ENCODE data around the gene EFCAB6. TPM values are rescaled to one million over a fixed set of nuclear protein-coding genes. Genes with fewer than 3 reads are reported as not detected.

Gene EFCAB6
- total and polyA plus RNA-seq, 4 donors = 1.7 to 15.4 (median 7.6) TPM

DNA sequence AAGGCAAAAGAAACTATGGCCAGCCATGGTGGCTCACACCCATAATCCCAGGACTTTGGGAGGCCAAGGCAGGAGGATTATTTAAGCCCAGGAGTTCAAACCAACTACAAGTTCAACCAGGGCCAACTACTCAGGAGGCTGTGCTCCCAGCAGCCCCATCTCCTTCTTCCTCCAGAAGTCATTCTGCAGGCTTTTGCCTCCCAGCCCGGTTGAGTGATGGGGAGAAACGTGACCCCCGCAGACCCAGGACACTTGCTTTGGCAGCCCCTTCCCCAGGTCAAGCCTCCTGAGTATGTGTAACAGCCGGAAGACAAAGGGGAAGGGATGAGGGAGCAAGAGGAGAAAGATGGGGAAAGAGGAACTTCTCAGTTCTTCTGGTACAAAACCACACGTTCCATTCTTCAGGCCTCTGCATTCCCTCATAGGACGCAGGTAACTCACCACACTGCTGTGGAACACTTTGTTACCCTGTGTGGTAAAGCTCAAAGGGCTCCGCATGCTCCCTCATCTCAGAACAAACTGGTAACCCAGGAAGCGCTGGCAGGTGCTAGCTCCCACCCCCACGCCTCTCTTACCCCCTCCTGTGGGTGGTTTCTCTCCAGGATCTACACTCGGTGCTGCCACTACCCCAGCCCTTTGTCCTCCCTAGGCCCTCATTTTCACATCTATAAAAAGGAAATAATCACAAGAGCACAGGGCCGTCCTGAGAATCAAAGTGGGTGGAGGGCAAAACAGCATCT, 46.2 kb upstream of the EFCAB6 start:
- peaks cover 0 to 4% (median 0%) of the 10 kb centered on the region in 5 donors for H3K4me1 ChIP-seq (ENCODE audit: control insufficient read depth in 5 of 5, insufficient read depth in 5 of 5, low read length in 5 of 5)
- peaks cover 0 to 15% (median 4%) of the 10 kb centered on the region in 4 donors for H3K9me3 ChIP-seq (ENCODE audit: control insufficient read depth in 4 of 4, insufficient read depth in 3 of 4, low read length in 3 of 4)
- no peak for ATAC-seq (ENCODE audit: insufficient read depth, low FRiP score)
- DNase-seq = no peak
- H3K4me3 ChIP-seq = no peak overlapping the region
- no peak overlapping the region for H3K27ac ChIP-seq (ENCODE audit: low read depth in 1 of 2, low read length in 1 of 2)
- TF ChIP-seq, protein P1, sequence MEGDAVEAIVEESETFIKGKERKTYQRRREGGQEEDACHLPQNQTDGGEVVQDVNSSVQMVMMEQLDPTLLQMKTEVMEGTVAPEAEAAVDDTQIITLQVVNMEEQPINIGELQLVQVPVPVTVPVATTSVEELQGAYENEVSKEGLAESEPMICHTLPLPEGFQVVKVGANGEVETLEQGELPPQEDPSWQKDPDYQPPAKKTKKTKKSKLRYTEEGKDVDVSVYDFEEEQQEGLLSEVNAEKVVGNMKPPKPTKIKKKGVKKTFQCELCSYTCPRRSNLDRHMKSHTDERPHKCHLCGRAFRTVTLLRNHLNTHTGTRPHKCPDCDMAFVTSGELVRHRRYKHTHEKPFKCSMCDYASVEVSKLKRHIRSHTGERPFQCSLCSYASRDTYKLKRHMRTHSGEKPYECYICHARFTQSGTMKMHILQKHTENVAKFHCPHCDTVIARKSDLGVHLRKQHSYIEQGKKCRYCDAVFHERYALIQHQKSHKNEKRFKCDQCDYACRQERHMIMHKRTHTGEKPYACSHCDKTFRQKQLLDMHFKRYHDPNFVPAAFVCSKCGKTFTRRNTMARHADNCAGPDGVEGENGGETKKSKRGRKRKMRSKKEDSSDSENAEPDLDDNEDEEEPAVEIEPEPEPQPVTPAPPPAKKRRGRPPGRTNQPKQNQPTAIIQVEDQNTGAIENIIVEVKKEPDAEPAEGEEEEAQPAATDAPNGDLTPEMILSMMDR (IDR thresholded peaks at IDR 0.05; ENCODE audit: control extremely low read depth, extremely low read depth) = no peak
- H3K9ac ChIP-seq (ENCODE audit: insufficient read depth in 1 of 2, low read length in 2 of 2) = no peak overlapping the region
- no peaks in the 10 kb centered on the region for H3K36me3 ChIP-seq (ENCODE audit: control insufficient read depth in 4 of 4, insufficient read depth in 4 of 4, low read length in 4 of 4)
- peaks cover 0 to 14% (median 10%) of the 10 kb centered on the region in 3 donors for H3K27me3 ChIP-seq (ENCODE audit: control insufficient read depth in 3 of 3, insufficient read depth in 3 of 3, low read length in 2 of 3)
- WGBS, 2 donors = 54 to 58% methylated on average over 11 of the region's 11 CpGs

DNA sequence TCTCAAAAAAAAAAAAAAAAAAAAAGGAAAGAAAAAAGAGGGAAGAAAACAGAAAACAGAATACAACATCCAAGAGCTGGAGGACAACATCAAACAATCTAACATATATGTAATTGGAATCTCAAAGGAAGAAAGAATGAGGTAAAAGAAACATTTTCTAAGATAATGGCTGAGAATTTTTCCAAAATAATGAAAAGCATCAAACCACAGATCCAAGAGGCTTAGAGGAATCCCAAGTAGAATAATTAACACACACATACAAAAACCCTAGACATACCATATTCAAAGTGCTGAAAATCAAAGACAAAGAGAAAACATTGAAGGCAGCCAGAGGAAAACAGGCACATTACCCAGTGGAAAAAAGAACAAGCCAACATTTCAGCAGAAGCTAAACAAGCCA, 45.3 kb upstream of the EFCAB6 start:
- H3K4me1 ChIP-seq (ENCODE audit: control insufficient read depth in 5 of 5, insufficient read depth in 5 of 5, low read length in 5 of 5) = peaks cover 0 to 3% (median 0%) of the 10 kb centered on the region in 5 donors
- H3K4me3 ChIP-seq = no peak overlapping the region
- TF ChIP-seq, protein P1 (IDR thresholded peaks at IDR 0.05; ENCODE audit: control extremely low read depth, extremely low read depth) = no peak
- H3K27me3 ChIP-seq (ENCODE audit: control insufficient read depth in 3 of 3, insufficient read depth in 3 of 3, low read length in 2 of 3) = peaks cover 0 to 12% (median 5%) of the 10 kb centered on the region in 3 donors
- no peak for DNase-seq
- ATAC-seq (ENCODE audit: insufficient read depth, low FRiP score) = no peak
- H3K27ac ChIP-seq (ENCODE audit: low read depth in 1 of 2, low read length in 1 of 2) = no peak overlapping the region
- H3K36me3 ChIP-seq (ENCODE audit: control insufficient read depth in 4 of 4, insufficient read depth in 4 of 4, low read length in 4 of 4) = no peaks in the 10 kb centered on the region
- H3K9me3 ChIP-seq (ENCODE audit: control insufficient read depth in 4 of 4, insufficient read depth in 3 of 4, low read length in 3 of 4) = peaks cover 0 to 13% (median 4%) of the 10 kb centered on the region in 4 donors
- no peak overlapping the region for H3K9ac ChIP-seq (ENCODE audit: insufficient read depth in 1 of 2, low read length in 2 of 2)

DNA sequence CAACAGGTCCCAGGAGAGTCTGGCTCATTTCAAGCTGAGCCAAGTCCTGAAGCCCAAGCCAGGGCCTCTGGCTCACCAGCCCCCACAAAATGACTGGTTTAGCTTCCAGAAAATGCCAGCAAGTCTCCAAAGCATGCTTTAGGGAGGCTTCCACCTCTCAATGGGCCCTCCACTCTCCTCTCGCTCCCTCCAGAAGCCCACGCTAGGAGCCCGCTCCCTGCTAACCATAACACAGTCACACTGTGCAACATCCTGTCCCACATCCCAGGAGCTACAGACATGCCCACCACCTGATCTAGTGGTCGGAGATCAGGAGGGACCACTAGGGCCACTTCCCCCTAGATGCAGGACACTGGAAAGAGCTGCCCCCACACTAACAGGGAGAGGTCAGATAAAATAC, 43.3 kb upstream of the EFCAB6 start:
- Histone ChIP-seq H3K4me1 (ENCODE audit: control insufficient read depth in 5 of 5, insufficient read depth in 5 of 5, low read length in 5 of 5) (no peaks in the 10 kb centered on the region), H3K27ac (ENCODE audit: low read depth in 1 of 2, low read length in 1 of 2) (no peak overlapping the region), H3K27me3 (ENCODE audit: control insufficient read depth in 3 of 3, insufficient read depth in 3 of 3, low read length in 2 of 3) (peaks cover 0 to 4% (median 0%) of the 10 kb centered on the region in 3 donors), H3K9ac (ENCODE audit: insufficient read depth in 1 of 2, low read length in 2 of 2) (no peak overlapping the region), H3K9me3 (ENCODE audit: control insufficient read depth in 4 of 4, insufficient read depth in 3 of 4, low read length in 3 of 4) (peaks cover 0 to 10% (median 4%) of the 10 kb centered on the region in 4 donors), H3K36me3 (ENCODE audit: control insufficient read depth in 4 of 4, insufficient read depth in 4 of 4, low read length in 4 of 4) (no peaks in the 10 kb centered on the region), H3K4me3 (no peak overlapping the region)
- DNase-seq (no peak), ATAC-seq (ENCODE audit: insufficient read depth, low FRiP score) (no peak)
- TF ChIP-seq, protein P1 (IDR thresholded peaks at IDR 0.05; ENCODE audit: control extremely low read depth, extremely low read depth) = no peak
- WGBS, 2 donors = 87 to 93% methylated on average over 4 of the region's 4 CpGs
